Bronchial smooth muscle cell (primary cell): ENCODE results near the gene RRP36. TPM values are rescaled to one million over a fixed set of nuclear protein-coding genes. Genes with fewer than 3 reads are reported as not detected.

Source experiments
- total RNA-seq: library from RNA; depleted of rRNA; stranded (reverse); fragments of >200 nt; gene quantifications from 2 replicates; pipeline ENCODE4 v1.2.1, GENCODE V29; 2014

Gene RRP36
- total RNA-seq = 48.5 and 73.9 TPM in 2 replicates

GRCh38 chr6:43021270-43022047 is at the start of gene RRP36:
Gene RRP36 (plus strand): TSS chr6:43021623. CDS start chr6:43021655, 32 bp downstream.

DNA sequence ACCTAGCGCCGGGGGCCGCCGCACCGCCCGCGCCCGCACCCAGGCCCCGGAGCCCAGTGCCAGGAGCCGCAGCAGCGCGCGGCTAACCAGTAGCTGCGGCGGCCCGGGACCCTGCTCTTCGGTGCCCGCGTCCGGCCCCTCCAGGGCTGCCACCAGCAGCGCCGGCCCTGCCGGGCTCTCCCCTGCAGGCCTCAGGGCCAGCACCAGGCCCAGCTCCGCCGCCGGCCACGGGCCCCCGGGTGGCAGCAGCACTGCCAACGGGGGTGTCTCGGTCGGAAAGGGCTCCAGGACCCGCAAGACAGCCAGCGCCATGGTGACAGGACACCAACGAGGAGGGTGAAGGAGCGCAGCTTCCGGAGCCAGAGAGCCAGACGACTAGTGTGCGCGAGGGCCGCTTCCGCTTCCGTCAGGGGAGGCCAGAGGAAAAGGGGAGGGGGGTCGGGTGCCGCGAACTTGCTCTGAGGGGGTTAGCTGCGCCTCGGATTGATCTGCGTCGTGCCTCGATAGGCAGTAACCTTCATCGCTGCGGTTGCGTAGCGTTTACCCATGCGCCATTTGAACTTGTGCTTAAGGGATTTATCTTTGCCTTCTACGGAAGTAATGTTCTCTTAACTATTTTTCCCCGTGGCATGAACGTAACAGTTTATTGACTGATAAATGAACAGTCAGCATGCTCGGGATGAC is 42.4 kb upstream of the RRP36 start, which contains the start of gene PEX6:
Gene PEX6 (minus strand): TSS at position 343 of the 684 bp plus-strand sequence. CDS start 31 bp downstream, at position 312.

DNA sequence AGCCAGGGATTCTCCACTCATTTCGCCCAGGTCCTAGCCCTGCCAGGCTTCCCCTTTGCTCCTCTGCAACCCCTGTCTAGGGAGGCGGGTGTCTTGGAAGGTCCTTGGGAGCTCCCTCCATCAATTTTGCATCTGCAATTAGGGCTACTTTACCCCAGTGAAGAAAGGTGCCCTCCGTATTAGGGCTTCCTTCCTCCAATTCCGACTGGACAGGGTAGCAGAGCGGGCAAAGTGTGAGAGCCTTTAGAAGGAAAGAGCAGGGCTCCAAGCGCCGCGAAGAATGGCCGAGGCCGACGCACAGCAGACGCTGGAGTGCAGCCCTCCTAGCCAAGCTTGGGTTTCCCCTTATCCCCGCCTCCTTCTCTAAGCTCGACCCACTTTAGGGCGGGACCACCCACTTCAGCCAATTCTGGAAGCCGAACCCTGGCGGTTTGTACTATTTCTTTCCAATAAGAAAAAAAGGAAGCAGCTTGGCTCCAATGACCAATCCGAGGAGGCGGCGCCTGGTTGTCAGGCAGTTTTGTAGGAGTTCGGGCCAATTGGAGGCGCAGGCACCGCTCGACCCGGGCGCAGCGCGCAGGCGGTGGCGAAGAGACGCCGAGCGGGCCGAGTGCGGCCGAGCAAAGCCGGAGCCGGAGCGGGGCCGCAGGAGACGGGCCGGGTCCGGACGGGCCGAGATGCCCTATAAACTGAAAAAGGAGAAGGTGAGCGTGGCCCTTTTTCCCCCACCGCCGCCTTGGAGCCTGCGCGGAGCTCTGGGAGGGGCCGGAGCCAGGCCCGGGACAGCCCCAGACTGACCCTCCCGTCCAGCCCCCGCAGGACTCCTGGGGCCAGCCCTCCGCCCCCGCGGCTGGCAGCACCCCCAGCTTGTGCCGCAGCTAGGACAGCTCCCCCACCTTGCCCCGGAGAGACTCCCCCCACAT is 37.2 kb upstream of the RRP36 start, which contains the start of gene PPP2R5D:
Gene PPP2R5D (plus strand): TSS at position 570 of the 923 bp plus-strand sequence. CDS start 108 bp downstream, at position 678.

DNA sequence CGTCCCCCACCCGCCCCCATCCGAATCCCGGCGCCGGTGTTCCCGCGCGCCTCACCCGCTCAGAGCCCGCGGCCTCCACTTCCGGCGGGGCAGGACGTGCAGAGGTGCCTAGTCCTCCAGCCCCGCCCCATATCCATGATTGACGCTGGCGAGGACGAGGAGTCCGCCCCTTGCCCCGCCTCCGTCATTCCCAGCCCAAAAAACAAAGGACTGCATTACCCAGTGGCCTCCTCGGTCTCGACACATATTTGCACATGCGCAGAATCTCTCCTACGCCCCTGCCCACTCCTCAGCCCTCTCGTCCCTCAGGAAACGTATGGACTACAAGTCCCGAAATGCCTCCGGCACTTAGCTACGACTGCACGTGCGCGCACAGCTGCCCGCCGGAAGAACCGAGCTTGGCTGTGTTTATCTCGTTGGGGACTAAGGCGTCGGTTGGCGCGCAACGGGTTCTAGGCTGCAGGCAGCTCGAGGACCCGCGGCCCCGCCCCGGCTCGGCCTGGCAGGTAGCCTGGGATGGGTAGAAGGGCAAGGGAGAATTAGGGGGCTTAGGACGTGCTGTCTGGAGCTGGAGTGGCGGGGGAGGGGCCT is 7.5 kb upstream of the RRP36 start, which contains the start of the genes KLHDC3 and MEA1:
Gene KLHDC3 (plus strand): TSS at position 407 of the 591 bp plus-strand sequence. CDS start 2,944 bp downstream, outside the sequence.
Gene MEA1 (minus strand): TSS at position 104 of the 591 bp plus-strand sequence. CDS start 133 bp downstream, outside the sequence.

DNA sequence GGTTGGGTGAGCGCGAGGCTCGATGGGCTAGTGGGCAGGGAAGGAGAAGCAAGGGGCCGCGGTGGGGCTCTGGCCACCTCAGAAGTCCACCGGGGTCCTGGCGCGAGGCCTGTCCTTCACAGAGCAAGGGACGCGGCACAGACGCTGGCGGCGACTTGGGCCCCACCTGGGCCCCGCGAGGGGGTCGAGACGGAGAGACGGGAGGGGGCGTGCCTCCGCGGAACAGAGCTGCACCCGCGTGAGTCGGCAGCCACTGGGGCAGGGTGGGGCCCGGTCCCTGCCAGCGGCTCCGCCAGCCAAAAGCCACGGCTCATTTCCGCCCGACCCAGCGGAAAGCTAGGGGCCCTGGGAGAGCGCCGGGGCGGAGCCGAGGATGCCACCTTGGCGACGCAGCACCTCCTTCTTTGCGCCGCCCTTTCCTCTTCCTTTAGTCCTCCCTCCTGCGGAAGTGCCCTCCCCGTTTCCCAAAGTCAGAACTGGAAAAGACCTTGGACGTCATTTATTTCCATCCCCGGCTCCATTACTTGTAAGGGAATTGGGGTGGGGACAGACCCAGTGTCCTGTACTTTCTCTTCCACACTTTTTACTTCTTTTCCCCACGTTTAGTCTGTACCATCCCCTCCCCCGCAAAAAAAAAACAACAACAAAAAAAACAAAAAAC is 32.3 kb downstream of the RRP36 start, which contains the start of gene CUL7:
Gene CUL7 (minus strand): TSS at position 307 of the 661 bp plus-strand sequence. CDS start 1,063 bp downstream, outside the sequence.

DNA sequence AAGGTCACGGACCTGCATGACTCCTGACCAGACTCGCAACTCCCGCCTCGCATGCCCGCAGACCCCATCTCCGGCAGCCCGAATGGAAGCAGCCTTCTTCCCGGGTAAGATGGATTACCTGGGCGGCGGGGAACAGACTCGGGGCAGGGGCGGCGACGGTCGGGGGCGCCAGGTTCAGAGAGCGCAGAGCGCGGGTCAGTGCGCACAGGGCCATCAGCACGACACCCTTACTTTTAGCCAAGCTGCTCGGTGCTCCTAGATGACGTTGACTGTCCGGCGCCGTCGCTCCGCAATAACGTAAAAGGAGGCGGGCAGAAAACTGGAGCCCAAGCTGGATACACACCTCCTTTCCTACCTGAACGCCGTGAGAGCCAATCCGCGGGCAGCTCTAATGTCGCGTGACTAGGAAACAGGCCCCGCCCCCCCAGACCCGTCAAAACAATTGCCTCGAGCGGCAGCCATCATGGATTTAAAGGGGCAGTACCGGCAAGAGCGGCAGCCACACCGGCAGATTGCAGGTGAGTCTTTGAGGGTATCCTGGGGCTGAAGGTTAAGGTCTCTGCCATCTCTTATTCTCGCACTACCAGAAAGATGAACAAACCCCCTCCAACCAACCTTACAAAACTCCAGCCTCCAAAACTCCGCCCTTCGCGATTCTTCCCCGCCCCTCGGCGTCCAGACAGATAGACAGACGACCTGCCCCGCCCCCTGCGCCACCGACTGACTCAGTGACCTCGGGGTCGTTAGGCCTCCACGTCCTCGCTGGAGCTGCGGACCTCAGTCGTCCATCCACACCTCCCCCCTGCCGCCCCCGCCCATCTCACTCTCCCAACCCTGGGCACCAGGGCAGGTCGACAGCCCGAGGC is 38.0 kb downstream of the RRP36 start, which contains the start of the genes KLC4 and MRPL2:
Gene KLC4 (plus strand): TSS at position 464 of the 866 bp plus-strand sequence. CDS start 1,705 bp downstream, outside the sequence.
Gene MRPL2 (minus strand): TSS at position 267 of the 866 bp plus-strand sequence. CDS start 53 bp downstream, at position 214.

DNA sequence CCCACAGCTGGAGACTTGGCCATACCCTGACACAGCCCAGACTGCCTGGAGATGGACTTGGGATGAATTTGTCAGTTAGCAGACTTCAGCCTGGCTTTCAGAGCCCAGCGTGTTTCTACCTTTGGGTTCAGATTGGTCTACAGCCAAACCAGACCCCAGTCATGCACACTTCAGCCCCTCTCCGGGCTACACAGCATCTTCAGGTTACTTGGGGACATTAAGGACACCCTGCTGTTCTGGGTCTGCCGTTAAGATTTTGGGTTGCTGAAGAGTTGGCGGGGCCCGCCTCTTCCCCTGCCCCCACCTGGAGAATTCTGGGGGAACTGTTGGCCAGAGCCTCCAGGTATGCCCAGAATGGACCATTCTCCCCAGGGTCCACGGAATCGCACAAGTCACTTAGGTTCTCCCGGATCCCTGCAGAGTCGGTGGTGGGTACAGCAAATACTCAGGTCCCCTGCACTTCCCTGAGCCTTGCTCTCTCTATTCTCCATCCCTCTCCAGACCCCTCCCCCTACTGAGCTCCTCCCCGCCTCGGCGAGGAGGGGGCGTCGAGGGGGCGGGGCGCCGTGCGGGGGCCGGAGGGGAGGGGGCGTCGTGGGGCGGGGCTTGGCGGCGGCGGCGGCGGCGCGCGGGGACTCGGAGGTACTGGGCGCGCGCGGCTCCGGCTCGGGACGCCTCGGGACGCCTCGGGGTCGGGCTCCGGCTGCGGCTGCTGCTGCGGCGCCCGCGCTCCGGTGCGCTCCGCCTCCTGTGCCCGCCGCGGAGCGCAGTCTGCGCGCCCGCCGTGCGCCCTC is 54.4 kb downstream of the RRP36 start, which contains the start of gene PTK7:
Gene PTK7 (plus strand): TSS at position 645 of the 794 bp plus-strand sequence. CDS start 175 bp downstream, outside the sequence.

Other genes with a start within 250 kb of the RRP36 start
- 3.3 and 4.6 TPM in 2 replicates for gene BICRAL, start 239.6 kb upstream of the RRP36 start, total RNA-seq
- gene RPL7L1, start 142.0 kb upstream of the RRP36 start, total RNA-seq = 51.9 and 80.4 TPM in 2 replicates
- not detected in 2 replicates for gene PTCRA, start 105.6 kb upstream of the RRP36 start, total RNA-seq
- 26.8 and 29.3 TPM in 2 replicates for gene CNPY3, start 92.1 kb upstream of the RRP36 start, total RNA-seq
- gene GNMT, start 60.9 kb upstream of the RRP36 start, total RNA-seq = 0.32 and 0.77 TPM in 2 replicates
- gene PEX6, start 42.4 kb upstream of the RRP36 start, total RNA-seq = 26.3 and 37.4 TPM in 2 replicates
- 30.3 and 38.2 TPM in 2 replicates for gene PPP2R5D, start 37.1 kb upstream of the RRP36 start, total RNA-seq
- gene MEA1, start 7.7 kb upstream of the RRP36 start, total RNA-seq = 65.2 and 72.3 TPM in 2 replicates
- gene KLHDC3, start 7.4 kb upstream of the RRP36 start, total RNA-seq = 43.7 and 56.8 TPM in 2 replicates
- 40.1 and 58.3 TPM in 2 replicates for gene CUL7, start 32.2 kb downstream of the RRP36 start, total RNA-seq
- gene MRPL2, start 37.8 kb downstream of the RRP36 start, total RNA-seq = 18.1 and 22.7 TPM in 2 replicates
- 20.3 and 25.3 TPM in 2 replicates for gene KLC4, start 38.0 kb downstream of the RRP36 start, total RNA-seq
- 56.9 and 151 TPM in 2 replicates for gene PTK7, start 54.7 kb downstream of the RRP36 start, total RNA-seq
- 7.7 and 13.6 TPM in 2 replicates for gene SRF, start 149.6 kb downstream of the RRP36 start, total RNA-seq
- 28.1 and 31.1 TPM in 2 replicates for gene CUL9, start 160.6 kb downstream of the RRP36 start, total RNA-seq
- gene DNPH1, start 207.9 kb downstream of the RRP36 start, total RNA-seq = 38.8 and 64.5 TPM in 2 replicates
- gene TTBK1, start 221.9 kb downstream of the RRP36 start, total RNA-seq = under 0.01 TPM in 1 of 2 replicates, not detected in the other